GM12873 (cell line): ENCODE data around the gene SRRM4.

Experiments used
- TF ChIP-seq, protein P1 (sequence below): IDR thresholded peaks from 2 replicates; pipeline ENCODE4 v1.5.1; 2012; ENCODE audit warnings: low read depth, mild to moderate bottlenecking, moderate library complexity, low read length, control low read depth; ENCODE audit not compliant: insufficient read depth; ENCODE audit errors: missing control alignments

Gene SRRM4

DNA sequence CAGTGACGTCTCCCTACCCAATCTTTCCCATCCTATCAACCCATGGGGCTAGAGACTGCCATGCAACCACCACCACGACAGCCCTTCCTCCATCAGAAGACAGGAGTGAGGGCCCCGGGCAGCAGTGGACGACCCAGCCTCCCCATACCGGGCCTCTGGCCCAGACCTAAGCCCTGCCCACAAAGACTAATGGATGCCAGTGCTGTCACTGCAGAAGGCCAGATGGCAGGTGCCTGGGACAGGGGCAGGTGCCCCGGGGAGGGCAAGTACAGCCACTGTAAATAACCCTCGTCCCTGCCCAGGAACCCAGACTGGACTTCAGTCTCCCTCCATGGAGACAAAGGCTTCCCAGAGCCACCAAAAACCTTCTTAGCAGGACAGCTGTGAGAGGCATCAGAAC is 177.1 kb downstream of the SRRM4 start:
- TF ChIP-seq, protein P1, sequence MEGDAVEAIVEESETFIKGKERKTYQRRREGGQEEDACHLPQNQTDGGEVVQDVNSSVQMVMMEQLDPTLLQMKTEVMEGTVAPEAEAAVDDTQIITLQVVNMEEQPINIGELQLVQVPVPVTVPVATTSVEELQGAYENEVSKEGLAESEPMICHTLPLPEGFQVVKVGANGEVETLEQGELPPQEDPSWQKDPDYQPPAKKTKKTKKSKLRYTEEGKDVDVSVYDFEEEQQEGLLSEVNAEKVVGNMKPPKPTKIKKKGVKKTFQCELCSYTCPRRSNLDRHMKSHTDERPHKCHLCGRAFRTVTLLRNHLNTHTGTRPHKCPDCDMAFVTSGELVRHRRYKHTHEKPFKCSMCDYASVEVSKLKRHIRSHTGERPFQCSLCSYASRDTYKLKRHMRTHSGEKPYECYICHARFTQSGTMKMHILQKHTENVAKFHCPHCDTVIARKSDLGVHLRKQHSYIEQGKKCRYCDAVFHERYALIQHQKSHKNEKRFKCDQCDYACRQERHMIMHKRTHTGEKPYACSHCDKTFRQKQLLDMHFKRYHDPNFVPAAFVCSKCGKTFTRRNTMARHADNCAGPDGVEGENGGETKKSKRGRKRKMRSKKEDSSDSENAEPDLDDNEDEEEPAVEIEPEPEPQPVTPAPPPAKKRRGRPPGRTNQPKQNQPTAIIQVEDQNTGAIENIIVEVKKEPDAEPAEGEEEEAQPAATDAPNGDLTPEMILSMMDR: no peak

DNA sequence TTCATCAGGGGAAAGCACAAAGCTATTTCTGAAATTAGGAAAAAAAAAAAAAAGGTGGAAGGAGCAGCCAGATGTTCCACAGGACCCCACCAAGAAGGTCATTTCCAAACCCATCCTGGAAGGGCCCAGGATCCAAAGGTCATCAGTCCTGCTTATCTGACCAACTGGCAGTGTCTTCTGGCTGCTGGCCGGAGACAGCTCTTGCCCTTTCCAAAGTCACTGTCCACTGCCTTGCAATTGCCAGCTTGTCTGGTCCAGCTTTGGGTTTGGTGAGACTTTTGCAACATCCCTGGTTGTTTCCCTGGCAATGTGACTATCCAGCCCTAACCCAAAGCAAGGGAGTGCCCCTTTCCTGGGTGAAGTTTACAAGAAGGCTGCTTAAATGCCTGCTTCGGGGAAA is 178.5 kb downstream of the SRRM4 start:
- TF ChIP-seq, protein P1: no peak

DNA sequence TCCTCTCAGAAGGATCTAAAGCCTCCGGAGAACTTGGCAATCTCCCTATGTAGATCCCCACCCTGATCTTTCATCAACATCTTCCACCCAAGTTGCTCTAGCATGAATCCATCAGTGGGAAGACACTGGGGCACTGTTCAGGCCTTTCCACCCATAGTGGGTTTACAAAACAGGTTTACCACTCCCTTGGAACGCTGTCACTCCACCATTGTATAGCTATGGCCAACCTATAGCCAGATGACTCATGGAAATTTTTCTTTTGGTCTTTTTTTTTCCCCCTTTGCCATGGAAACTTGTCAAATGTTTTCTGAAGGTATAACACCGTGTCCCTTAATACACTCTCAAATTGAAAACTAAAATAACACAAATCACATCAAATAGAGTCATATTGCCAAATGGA is 186.6 kb downstream of the SRRM4 start:
- TF ChIP-seq, protein P1: no peak

DNA sequence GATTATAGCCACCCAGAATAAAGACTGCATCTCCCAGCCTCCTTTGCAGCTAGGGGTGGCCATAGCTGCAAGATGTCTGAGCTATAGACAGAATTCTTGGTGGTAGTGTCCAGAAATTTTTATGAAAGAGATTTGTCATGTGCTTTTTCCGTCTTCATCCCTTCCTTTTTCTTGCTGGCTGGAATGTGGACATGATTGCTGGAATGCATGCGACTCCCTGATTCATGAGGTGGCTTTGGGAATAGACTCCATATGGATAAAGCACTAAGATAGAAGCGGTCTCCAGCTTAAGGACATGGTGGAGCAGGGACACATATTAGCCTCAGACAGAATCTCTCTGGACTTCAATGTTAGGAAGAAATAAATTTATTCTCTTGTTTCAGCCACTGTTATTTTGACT is 187.4 kb downstream of the SRRM4 start:
- TF ChIP-seq, protein P1: no peak

DNA sequence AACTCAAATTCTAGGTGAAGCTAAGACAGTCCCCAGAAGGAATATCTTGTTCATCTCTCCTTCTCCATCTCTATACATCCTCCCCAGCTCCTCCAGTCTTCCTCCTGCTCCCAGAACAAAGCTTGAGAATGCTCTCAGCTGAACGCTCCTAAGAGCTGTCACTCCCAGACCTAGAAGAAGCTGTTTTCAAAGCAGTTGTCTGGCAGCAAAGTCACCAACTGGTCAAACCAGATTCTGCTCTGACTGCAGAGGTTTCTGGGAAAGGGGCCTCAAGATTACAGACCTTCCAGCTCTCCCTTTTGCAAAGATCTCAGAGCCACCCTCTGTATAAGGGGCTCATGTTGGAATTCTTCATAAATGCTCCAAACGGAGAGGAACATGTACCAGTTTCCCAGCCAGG is 187.8 kb downstream of the SRRM4 start:
- TF ChIP-seq, protein P1: no peak

DNA sequence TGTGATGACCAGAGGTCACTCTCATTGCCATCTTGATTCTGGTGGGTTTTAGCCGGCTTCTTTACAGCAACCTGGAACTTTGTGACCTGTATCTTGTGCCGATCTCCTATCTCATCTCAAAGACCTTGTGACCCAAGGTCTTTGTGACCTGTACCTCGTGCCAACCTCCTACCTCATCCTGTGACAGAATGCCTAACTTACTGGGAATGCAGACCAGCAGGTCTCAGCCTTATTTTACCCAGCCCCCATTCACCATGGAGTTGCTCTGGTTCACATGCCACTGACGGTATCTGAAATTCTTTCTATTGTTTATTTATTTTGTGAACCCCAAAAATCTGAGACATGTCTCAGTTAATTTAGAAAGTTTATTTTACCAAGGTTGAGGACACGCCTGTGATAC is 189.9 kb downstream of the SRRM4 start:
- TF ChIP-seq, protein P1: no peak

DNA sequence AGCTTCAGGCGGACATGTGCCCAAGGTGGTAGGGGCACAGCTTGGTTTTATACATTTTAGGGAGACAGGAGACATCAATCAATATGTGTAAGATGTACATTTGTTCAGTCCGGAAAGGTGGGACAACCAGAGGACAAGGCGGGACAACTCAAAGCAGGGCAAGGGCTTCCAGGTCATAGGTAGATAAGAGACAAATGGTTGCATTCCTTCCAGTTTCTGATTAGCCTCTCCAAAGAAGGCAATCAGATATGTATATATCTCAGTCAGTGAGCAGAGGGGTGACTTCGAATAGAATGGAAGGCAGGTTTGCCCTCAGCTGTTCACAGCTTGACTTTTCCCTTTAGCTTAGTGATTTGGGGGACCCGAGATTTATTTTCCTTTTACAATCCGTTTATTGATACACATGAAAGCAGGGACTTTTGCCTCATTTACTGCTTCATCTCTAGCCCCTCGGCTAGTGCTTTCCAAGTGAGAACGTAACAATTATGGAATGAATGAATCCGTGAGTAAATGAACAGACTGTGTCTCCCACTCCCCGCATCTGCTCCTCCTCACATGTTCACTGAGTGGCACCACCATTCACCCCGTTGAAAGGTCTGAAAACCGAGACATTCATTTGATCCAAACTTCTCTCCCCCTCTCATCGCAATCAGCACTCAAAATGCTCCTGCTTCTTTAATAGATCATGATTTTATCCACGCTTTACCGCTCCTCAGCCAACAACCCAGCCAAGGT is 190.5 kb downstream of the SRRM4 start:
- TF ChIP-seq, protein P1: no peak
